Gastroesophageal sphincter (tissue), 4 donors: Measurements from ENCODE around the gene LMO2. TPM values are rescaled to one million over a fixed set of nuclear protein-coding genes. Genes with fewer than 3 reads are reported as not detected.

Experiments used
- ATAC-seq: fragments of 150-250 bp; one replicate; pipeline ENCODE4 v1.9.1; 2016; ENCODE audit warnings: mild to moderate bottlenecking, moderate library complexity
- H3K27ac ChIP-seq, 4 donors: fragments of 200-600 bp; sonication (generic) in 3 of 4; 1 replicate in 3 of 4; 2 replicates in 1 of 4; pipeline ENCODE4 v1.5.1; 2016 to 2019
- H3K27me3 ChIP-seq: fragments of 200-600 bp; sonication (generic); one replicate; pipeline ENCODE4 v1.5.1; 2019
- H3K36me3 ChIP-seq, 2 donors: fragments of 200-600 bp; sonication (generic); one replicate each; pipeline ENCODE4 v1.5.1; 2019; ENCODE audit warnings: control low read depth in 1 of 2
- H3K4me1 ChIP-seq, 3 donors: fragments of 200-600 bp; sonication (generic); 1 replicate in 2 of 3; 2 replicates in 1 of 3; pipeline ENCODE4 v1.5.1; 2016 to 2019; ENCODE audit warnings: control low read depth in 2 of 3
- H3K4me3 ChIP-seq, 2 donors: fragments of 200-600 bp; sonication (generic); one replicate each; pipeline ENCODE4 v1.5.1; 2019; ENCODE audit warnings: mild to moderate bottlenecking in 1 of 2, moderate library complexity in 1 of 2
- H3K9me3 ChIP-seq, 3 donors: fragments of 200-600 bp; sonication (generic); one replicate each; pipeline ENCODE4 v1.5.1; 2017 to 2019; ENCODE audit warnings: control low read depth in 2 of 3
- EP300 ChIP-seq: sonication (generic); formaldehyde crosslinking; IDR thresholded peaks from one replicate; pipeline ENCODE4 v1.6.1; 2017; ENCODE audit warnings: antibody characterized with exemption, mild to moderate bottlenecking
- POLR2A ChIP-seq, 2 donors: fragments of 450-650 bp; IDR thresholded peaks; one replicate each; pipeline ENCODE4 v1.6.1; 2017; ENCODE audit warnings: antibody characterized with exemption in 2 of 2, mild to moderate bottlenecking in 2 of 2, moderate library complexity in 1 of 2
- POLR2AphosphoS5 ChIP-seq: sonication (generic); formaldehyde crosslinking; IDR thresholded peaks from one replicate; pipeline ENCODE4 v1.6.1; 2017; ENCODE audit warnings: antibody characterized with exemption
- WGBS, 2 donors: methylation state at CpG; one replicate each; pipeline ENCODE4 v1.1.5; 2018; ENCODE audit warnings: low coverage in 1 of 2; 5-methylcytosine and 5-hydroxymethylcytosine counted together
- total RNA-seq, 4 donors: library from RNA; depleted of rRNA; stranded (reverse); fragments of >200 nt; gene quantifications; one replicate each; pipeline ENCODE4 v1.1.0, GENCODE V29; 2016
- TF ChIP-seq, protein P1 (sequence below), 4 experiments: fragments of 200-600 bp in 2 of 4; fragments of 450-650 bp in 2 of 4; sonication (generic) in 1 of 4; IDR thresholded peaks; one replicate each; pipeline ENCODE4 v1.5.1; 2017 to 2019; ENCODE audit warnings: antibody characterized with exemption in 4 of 4, mild to moderate bottlenecking in 2 of 4, moderate library complexity in 2 of 4

LMO2 gene
- total RNA-seq, 4 donors from 2014 or later = 7.0 to 24.2 (median 14.8) TPM

DNA sequence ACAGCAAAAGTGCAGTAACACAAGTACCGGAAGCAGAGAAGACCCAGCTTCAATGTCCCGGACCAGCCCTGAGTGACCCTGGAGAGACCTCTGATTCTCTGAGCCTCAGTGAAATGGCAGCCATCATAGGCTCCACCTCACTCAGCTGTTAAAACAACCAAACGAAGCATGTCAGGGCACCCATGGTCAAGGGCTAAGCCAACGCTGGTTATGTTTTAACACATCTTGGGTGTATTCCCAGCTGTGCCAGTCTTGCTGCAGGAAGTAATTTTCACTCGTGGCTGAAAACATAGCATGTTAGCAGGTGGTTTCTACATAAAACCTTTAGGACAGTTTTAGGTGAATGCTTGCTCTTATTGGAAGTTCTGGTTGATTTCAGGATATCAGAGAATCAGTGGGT is 30.9 kb downstream of the LMO2 start:
- WGBS, 2 donors = 53 to 75% methylated on average over 3 of the region's 5 CpGs
- Histone ChIP-seq H3K4me1 (peaks cover 0 to 17% (median 0%) of the 10 kb centered on the region in 3 donors), H3K27me3 (peaks cover 31% of the 10 kb centered on the region), H3K36me3 (peaks cover 0 to 7% of the 10 kb centered on the region in 2 donors), H3K27ac (no peak overlapping the region), H3K4me3 (no peak overlapping the region), H3K9me3 (no peaks in the 10 kb centered on the region)
- no peak for ATAC-seq
- TF ChIP-seq POLR2A (IDR thresholded peaks at IDR 0.05) (no peak), POLR2AphosphoS5 (no peak), EP300 (no peak)
- TF ChIP-seq, protein P1, sequence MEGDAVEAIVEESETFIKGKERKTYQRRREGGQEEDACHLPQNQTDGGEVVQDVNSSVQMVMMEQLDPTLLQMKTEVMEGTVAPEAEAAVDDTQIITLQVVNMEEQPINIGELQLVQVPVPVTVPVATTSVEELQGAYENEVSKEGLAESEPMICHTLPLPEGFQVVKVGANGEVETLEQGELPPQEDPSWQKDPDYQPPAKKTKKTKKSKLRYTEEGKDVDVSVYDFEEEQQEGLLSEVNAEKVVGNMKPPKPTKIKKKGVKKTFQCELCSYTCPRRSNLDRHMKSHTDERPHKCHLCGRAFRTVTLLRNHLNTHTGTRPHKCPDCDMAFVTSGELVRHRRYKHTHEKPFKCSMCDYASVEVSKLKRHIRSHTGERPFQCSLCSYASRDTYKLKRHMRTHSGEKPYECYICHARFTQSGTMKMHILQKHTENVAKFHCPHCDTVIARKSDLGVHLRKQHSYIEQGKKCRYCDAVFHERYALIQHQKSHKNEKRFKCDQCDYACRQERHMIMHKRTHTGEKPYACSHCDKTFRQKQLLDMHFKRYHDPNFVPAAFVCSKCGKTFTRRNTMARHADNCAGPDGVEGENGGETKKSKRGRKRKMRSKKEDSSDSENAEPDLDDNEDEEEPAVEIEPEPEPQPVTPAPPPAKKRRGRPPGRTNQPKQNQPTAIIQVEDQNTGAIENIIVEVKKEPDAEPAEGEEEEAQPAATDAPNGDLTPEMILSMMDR (IDR thresholded peaks at IDR 0.05) = no peak

DNA sequence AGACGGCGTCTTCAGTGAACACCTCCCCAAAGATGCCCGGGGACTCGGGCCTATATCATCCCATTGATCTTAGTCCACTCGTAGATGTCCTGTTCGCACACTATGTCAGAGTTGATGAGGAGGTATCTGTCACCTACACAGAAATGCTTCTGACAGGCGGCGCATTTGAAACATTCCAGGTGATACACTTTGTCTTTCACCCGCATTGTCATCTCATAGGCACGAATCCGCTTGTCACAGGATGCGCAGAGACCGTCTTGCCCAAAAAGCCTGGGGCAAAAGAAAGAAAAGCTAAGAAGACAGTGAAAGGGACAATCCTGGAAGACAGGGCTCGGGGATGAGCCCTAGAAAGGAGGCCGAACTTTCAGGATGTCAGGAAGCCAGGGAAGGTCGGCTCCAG is 32.6 kb downstream of the LMO2 start:
- H3K27ac ChIP-seq = no peak overlapping the region
- 85 to 89% methylated on average over 4 to 10 of the region's 16 CpGs for WGBS, 2 donors
- H3K9me3 ChIP-seq = no peaks in the 10 kb centered on the region
- TF ChIP-seq POLR2AphosphoS5 (no peak), POLR2A (IDR thresholded peaks at IDR 0.05) (no peak), EP300 (no peak)
- TF ChIP-seq, protein P1 (IDR thresholded peaks at IDR 0.05) = no peak
- ATAC-seq = no peak
- peaks cover 0 to 17% (median 0%) of the 10 kb centered on the region in 3 donors for H3K4me1 ChIP-seq
- H3K36me3 ChIP-seq = peaks cover 0 to 7% of the 10 kb centered on the region in 2 donors
- H3K27me3 ChIP-seq = peaks cover 31% of the 10 kb centered on the region
- no peak overlapping the region for H3K4me3 ChIP-seq

GRCh38 chr11:33857933-33858371 is 33.9 kb downstream of the LMO2 start:
- WGBS, 2 donors = 3% methylated on average over 7 of the region's 10 CpGs; no CpG with 5 or more reads in 1 of the 2 donors
- Histone ChIP-seq H3K27me3 (peaks cover 23% of the 10 kb centered on the region), H3K36me3 (peaks cover 0 to 7% of the 10 kb centered on the region in 2 donors), H3K4me1 (peaks cover 0 to 12% (median 0%) of the 10 kb centered on the region in 3 donors), H3K27ac (no peak overlapping the region), H3K9me3 (no peaks in the 10 kb centered on the region), H3K4me3 (no peak overlapping the region)
- TF ChIP-seq, protein P1 (IDR thresholded peaks at IDR 0.05) = peak; percentile 31 to 83 (median 68)
- TF ChIP-seq POLR2A (IDR thresholded peaks at IDR 0.05) = no peak
- peak; percentile 77 for ATAC-seq

DNA sequence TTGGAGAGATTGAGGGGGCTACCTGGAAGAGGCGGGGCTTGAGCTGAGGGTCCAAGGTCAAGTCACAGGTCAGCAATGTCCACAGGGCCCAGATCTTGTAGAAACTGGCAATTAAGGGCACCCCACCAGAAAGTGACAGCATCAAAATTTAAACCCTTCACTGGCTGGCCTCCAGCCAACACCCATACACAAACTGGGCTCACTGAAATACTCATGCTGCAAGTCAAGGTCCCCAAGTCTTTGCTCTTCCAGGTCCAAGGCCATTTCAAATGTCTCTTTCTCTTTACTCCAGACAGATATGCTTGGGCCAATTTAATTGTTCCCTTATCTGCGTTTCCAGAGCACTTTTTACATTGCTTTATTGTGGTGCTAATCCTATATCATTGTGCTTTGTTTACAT is 36.4 kb downstream of the LMO2 start:
- peaks cover 0 to 7% of the 10 kb centered on the region in 2 donors for H3K36me3 ChIP-seq
- TF ChIP-seq POLR2AphosphoS5 (no peak), EP300 (no peak), POLR2A (IDR thresholded peaks at IDR 0.05) (no peak)
- TF ChIP-seq, protein P1 (IDR thresholded peaks at IDR 0.05) = no peak
- no peaks in the 10 kb centered on the region for H3K4me1 ChIP-seq
- H3K27ac ChIP-seq = no peak overlapping the region
- no peak for ATAC-seq
- H3K4me3 ChIP-seq = no peak overlapping the region
- 64 to 65% methylated on average over 2 of the region's 2 CpGs for WGBS, 2 donors
- no peaks in the 10 kb centered on the region for H3K9me3 ChIP-seq
- H3K27me3 ChIP-seq = peaks cover 12% of the 10 kb centered on the region

- Histone ChIP-seq H3K9me3 (no peaks in the 10 kb centered on the region), H3K36me3 (no peaks in the 10 kb centered on the region), H3K27ac (no peak overlapping the region), H3K27me3 (peaks cover 14% of the 10 kb centered on the region), H3K4me3 (no peak overlapping the region), H3K4me1 (no peaks in the 10 kb centered on the region)
- TF ChIP-seq POLR2A (IDR thresholded peaks at IDR 0.05) (no peak), POLR2AphosphoS5 (no peak), EP300 (no peak)
- TF ChIP-seq, protein P1 (IDR thresholded peaks at IDR 0.05) = no peak
- no peak for ATAC-seq
- 86 to 91% methylated on average over 5 to 6 of the region's 6 CpGs for WGBS, 2 donors
Observed at GRCh38 chr11:33848717-33849390, 43.0 kb downstream of the LMO2 start.
